HCT116 (cell line): ENCODE results near the gene GATB.

ENCODE experiments used
- JUND ChIP-seq: IDR thresholded peaks from 2 replicates; pipeline ENCODE4 v1.6.1; 2012
- TF ChIP-seq, protein P1 (sequence below), 3 experiments: fragments of 200-600 bp in 1 of 3; sonication (generic) in 1 of 3; IDR thresholded peaks in 2 of 3; conservative IDR thresholded peaks in 1 of 3; 2 replicates each; pipeline ENCODE4 v1.5.1; 2012 to 2017; ENCODE audit warnings: low read depth in 2 of 3, low read length in 2 of 3, antibody characterized with exemption in 1 of 3, borderline replicate concordance in 1 of 3, control low read depth in 1 of 3, mild to moderate bottlenecking in 1 of 3, mixed read lengths in 1 of 3, mixed run types in 1 of 3, moderate library complexity in 1 of 3; ENCODE audit not compliant: insufficient read depth in 1 of 3

DNA sequence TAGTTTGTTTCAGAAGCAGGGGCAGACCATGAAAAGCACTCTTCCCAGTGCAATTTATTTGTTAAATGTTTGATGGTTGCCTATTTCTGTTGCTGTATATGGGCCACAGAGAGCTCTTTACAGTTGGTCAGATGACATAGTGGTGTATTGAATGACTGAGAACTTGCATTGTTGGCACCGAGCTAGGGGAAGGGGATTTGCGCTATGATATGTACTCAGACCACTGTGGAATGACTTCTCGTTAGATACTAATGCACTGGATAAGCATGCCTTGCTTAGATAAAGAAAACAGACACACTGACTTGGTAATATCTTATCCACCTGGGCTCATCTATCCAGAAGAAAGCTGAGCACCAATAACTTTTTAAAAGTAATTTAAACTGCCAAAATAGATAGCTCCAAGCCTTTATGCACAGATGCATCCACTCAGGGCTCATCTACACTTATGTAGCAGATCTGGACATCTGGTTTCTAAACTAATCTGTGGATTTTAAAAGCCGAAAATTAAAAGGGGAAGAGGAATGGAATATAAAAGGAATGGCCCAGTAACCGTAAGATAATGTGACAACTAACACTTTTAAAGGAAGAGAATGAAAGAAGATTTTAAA is 132.7 kb downstream of the GATB start:
- TF ChIP-seq, protein P1, sequence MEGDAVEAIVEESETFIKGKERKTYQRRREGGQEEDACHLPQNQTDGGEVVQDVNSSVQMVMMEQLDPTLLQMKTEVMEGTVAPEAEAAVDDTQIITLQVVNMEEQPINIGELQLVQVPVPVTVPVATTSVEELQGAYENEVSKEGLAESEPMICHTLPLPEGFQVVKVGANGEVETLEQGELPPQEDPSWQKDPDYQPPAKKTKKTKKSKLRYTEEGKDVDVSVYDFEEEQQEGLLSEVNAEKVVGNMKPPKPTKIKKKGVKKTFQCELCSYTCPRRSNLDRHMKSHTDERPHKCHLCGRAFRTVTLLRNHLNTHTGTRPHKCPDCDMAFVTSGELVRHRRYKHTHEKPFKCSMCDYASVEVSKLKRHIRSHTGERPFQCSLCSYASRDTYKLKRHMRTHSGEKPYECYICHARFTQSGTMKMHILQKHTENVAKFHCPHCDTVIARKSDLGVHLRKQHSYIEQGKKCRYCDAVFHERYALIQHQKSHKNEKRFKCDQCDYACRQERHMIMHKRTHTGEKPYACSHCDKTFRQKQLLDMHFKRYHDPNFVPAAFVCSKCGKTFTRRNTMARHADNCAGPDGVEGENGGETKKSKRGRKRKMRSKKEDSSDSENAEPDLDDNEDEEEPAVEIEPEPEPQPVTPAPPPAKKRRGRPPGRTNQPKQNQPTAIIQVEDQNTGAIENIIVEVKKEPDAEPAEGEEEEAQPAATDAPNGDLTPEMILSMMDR (IDR thresholded peaks at IDR 0.05 in 2 of 3, conservative IDR thresholded peaks at IDR 0.05 in 1 of 3; ENCODE audit: borderline replicate concordance in 1 of 3, insufficient read depth in 1 of 3, low read depth in 2 of 3, low read length in 2 of 3), result no peak
- TF ChIP-seq JUND, result no peak
